Measurements from ENCODE around the gene PEX1.
"Not testable (repeated sequence)": the region's sequence is repeated elsewhere in the genome, so short reads cannot be mapped to it uniquely, and the experiment has no call there.

Gene PEX1

GRCh38 chr7:92478711-92479110 is 49.6 kb downstream of the PEX1 start:
- ChIA-PET POLR2A (no interaction called here), CTCF (interaction anchor here (1.8 kb wide), 1 partner anchor 17 kb away, joined by 6 read pairs; no protein-coding TSS in a partner anchor)
- H3K4me3 ChIP-seq (ENCODE audit: low read depth, low read length) = no peak overlapping the region
- no peak for TF ChIP-seq CTCF (IDR thresholded peaks at IDR 0.05; ENCODE audit: insufficient read depth, low read length, missing control alignments)
- no peak for DNase-seq (ENCODE audit: low read depth, low spot score)

GRCh38 chr7:92478095-92478494 is 50.2 kb downstream of the PEX1 start:
- no peak overlapping the region for H3K4me3 ChIP-seq (ENCODE audit: low read depth, low read length)
- no peak for DNase-seq (ENCODE audit: low read depth, low spot score)
- TF ChIP-seq CTCF (IDR thresholded peaks at IDR 0.05; ENCODE audit: insufficient read depth, low read length, missing control alignments) = no peak
- POLR2A ChIA-PET = no interaction called here
- CTCF ChIA-PET = interaction anchor here (1.8 kb wide), 1 partner anchor 17 kb away, joined by 6 read pairs; no protein-coding TSS in a partner anchor

GRCh38 chr7:92477681-92478080 is 50.6 kb downstream of the PEX1 start, which contains the start of gene ERVW-1:
TSS of gene ERVW-1 (minus strand) at chr7:92477946. CDS start at chr7:92470381, 7,565 bp downstream.
- CTCF ChIA-PET = interaction anchor here (1.8 kb wide), 1 partner anchor 16 kb away, joined by 6 read pairs; no protein-coding TSS in a partner anchor

GRCh38 chr7:92475851-92476590 is 52.3 kb downstream of the PEX1 start:
- H3K4me3 ChIP-seq (ENCODE audit: low read depth, low read length); DNase-seq (ENCODE audit: low read depth, low spot score); POLR2A ChIA-PET: not testable (repeated sequence)
- CTCF ChIA-PET = interaction anchor here (1.2 to 1.5 kb wide), 2 partner anchors 13 to 15 kb away, joined by 3 to 4 read pairs; no protein-coding TSS in a partner anchor

More at GRCh38 chr7:92477681-92478080, 50.6 kb downstream of the PEX1 start, which contains the start of gene ERVW-1:
- POLR2A ChIA-PET; DNase-seq (ENCODE audit: low read depth, low spot score); H3K4me3 ChIP-seq (ENCODE audit: low read depth, low read length): not testable (repeated sequence)

DNA sequence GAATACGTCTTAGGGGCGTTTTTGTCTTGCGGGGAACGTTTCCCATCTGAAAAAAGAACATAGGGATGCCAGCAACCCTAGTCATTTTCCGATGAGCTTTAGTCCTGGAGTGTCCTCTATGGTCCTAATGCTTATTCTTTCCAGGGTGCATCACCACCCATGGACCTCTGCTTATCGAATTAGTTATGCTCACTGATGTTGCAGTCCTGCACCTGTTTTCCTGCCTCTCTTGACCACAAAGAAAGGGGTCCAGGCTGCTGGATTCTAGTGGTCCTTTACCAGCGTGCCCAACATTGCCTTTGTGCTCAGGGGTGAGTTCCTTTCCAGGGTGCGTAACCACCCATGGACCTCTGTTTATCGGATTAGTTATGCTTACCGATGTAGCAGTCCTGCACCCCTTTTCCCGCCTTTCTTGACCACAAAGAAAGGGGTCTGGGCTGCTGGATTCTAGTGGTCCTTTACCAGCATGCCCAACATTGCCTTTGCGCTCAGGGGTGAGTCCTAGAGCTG is 53.0 kb downstream of the PEX1 start:
- H3K4me3 ChIP-seq (ENCODE audit: low read depth, low read length); DNase-seq (ENCODE audit: low read depth, low spot score); POLR2A ChIA-PET: not testable (repeated sequence)
- CTCF ChIA-PET = interaction anchor here (1.5 kb wide), 1 partner anchor 14 kb away, joined by 4 read pairs; no protein-coding TSS in a partner anchor

- CTCF ChIA-PET; DNase-seq (ENCODE audit: low read depth, low spot score); POLR2A ChIA-PET; H3K4me3 ChIP-seq (ENCODE audit: low read depth, low read length): not testable (repeated sequence)
These were observed 54.3 kb downstream of the PEX1 start for GRCh38 chr7:92473989-92474388.

- H3K4me3 ChIP-seq (ENCODE audit: low read depth, low read length); POLR2A ChIA-PET; DNase-seq (ENCODE audit: low read depth, low spot score); CTCF ChIA-PET: not testable (repeated sequence)
These were observed 59.7 kb downstream of the PEX1 start for GRCh38 chr7:92468589-92468988.

GRCh38 chr7:92466682-92467081 is 61.6 kb downstream of the PEX1 start:
- no peak overlapping the region for H3K4me3 ChIP-seq (ENCODE audit: low read depth, low read length)
- POLR2A ChIA-PET = no interaction called here
- CTCF ChIA-PET = interaction anchor here (0.9 to 1.6 kb wide), 3 partner anchors 9 to 20 kb away, joined by 3 to 4 read pairs (median 3); partner anchors contain the start of gene GATAD1
- DNase-seq (ENCODE audit: low read depth, low spot score) = no peak
- no peak for TF ChIP-seq CTCF (IDR thresholded peaks at IDR 0.05; ENCODE audit: insufficient read depth, low read length, missing control alignments)

GRCh38 chr7:92464515-92464914 is 63.8 kb downstream of the PEX1 start:
- no peak for DNase-seq (ENCODE audit: low read depth, low spot score)
- H3K4me3 ChIP-seq (ENCODE audit: low read depth, low read length) = no peak overlapping the region
- CTCF ChIA-PET = interaction anchor here (0.9 to 1.3 kb wide), 2 partner anchors 8 to 16 kb away, joined by 3 to 4 read pairs; no protein-coding TSS in a partner anchor
- POLR2A ChIA-PET = no interaction called here
- no peak for TF ChIP-seq CTCF (IDR thresholded peaks at IDR 0.05; ENCODE audit: insufficient read depth, low read length, missing control alignments)

Data from AG04449 (cell line).